Spleen (tissue), 7 donors: ENCODE data around the gene TNFAIP8.

ENCODE experiments used
- POLR2A ChIP-seq, 3 donors: fragments of 450-650 bp; IDR thresholded peaks; one replicate each; pipeline ENCODE4 v1.5.1; 2017; ENCODE audit warnings: antibody characterized with exemption in 3 of 3, mild to moderate bottlenecking in 1 of 3
- POLR2AphosphoS5 ChIP-seq, 3 donors: sonication (generic); formaldehyde crosslinking; IDR thresholded peaks; one replicate each; pipeline ENCODE4 v1.5.1; 2017; ENCODE audit warnings: antibody characterized with exemption in 3 of 3
- TF ChIP-seq, protein P1 (sequence below), 11 experiments: fragments of 200-600 bp in 7 of 11; fragments of 450-650 bp in 4 of 11; sonication (generic) in 4 of 11; IDR thresholded peaks in 8 of 11; conservative IDR thresholded peaks in 3 of 11; 1 replicate in 7 of 11; 2 replicates in 4 of 11; pipeline versions ENCODE4 v1.4.0 to v1.8.0; 2016 to 2021; ENCODE audit warnings: antibody characterized with exemption in 11 of 11, inconsistent platforms in 4 of 11, mild to moderate bottlenecking in 1 of 11
- donor health status: DM: no; HTN: no; CAD: no; lungs with moderate emphysema.
- donor health status: DM: no; HTN: no; CAD: no.
- donor health status: DM: no; HTN: no; CAD: no.

DNA sequence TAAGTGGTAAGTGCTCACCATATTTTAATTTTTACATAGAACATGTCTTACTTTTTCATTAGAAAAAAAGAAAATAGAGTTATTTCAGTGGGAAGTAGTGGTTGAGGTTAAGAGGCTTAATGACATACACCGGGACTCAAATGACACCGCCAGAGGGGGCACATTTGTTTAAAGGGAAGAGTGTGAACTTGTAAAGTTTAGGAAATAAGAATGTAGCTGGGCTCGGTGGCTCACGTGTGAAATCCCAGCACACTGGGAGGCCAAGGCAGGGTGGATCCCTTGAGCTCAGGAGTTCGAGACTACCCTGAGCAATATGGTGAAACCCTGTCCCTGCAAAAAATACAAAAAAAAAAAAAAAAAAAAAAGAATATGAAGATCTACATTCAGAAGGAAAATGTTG is 43.4 kb upstream of the TNFAIP8 start:
- TF ChIP-seq POLR2A (IDR thresholded peaks at IDR 0.05): no peak
- TF ChIP-seq, protein P1, sequence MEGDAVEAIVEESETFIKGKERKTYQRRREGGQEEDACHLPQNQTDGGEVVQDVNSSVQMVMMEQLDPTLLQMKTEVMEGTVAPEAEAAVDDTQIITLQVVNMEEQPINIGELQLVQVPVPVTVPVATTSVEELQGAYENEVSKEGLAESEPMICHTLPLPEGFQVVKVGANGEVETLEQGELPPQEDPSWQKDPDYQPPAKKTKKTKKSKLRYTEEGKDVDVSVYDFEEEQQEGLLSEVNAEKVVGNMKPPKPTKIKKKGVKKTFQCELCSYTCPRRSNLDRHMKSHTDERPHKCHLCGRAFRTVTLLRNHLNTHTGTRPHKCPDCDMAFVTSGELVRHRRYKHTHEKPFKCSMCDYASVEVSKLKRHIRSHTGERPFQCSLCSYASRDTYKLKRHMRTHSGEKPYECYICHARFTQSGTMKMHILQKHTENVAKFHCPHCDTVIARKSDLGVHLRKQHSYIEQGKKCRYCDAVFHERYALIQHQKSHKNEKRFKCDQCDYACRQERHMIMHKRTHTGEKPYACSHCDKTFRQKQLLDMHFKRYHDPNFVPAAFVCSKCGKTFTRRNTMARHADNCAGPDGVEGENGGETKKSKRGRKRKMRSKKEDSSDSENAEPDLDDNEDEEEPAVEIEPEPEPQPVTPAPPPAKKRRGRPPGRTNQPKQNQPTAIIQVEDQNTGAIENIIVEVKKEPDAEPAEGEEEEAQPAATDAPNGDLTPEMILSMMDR (IDR thresholded peaks at IDR 0.05 in 8 of 11, conservative IDR thresholded peaks at IDR 0.05 in 3 of 11): no peak
- no peak for TF ChIP-seq POLR2AphosphoS5 (IDR thresholded peaks at IDR 0.05)
